ENCODE results near the gene RAD9A.
A peak's percentile ranks its signal among the peaks of the same experiment; 100 is the strongest.

Gene RAD9A

DNA sequence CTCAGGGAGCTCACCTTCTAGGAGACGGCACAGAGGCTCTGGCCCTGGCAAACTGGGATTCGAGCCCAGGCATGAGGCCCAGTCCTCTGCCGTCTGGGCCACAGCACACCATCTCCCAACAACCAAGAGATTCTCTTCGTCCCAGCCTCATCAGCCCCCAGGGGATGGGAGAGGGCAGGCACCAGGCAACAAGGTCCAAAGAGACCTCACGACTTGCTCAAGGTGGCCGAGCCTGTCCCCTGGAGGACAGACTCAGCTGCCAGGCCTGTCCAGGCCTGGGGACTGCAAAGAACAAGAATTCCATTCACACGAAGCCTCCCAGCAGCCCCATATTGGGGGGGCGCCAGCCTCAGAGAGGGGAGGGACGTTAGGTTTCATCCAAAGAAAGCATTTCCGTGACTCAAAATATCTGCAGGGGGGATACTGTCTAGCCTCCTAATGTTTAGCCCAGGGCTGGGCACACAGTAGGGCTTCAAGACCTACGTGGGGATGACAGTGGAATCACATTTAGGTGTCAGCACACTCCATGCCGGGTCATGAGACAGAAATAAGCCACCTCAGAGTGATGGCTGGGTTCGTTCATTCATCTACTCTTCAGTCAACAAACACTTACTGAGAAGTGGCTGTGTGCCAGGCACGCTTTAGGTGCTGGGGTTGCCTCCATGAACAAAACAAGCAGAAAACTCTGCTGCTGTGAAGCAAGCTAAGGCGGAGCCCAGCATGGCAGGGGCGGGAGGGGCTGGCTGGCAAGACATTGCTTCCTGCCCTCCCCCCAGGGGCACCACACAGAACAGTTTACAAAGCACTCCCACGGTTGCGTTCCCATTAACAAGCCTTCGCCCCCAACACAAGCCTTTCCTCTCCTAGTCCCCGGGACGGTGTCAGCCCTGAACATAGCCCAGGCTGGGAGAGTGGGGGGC, 24.9 kb downstream of the RAD9A start:
- Histone ChIP-seq H3K27me3 (ENCODE audit: insufficient read depth, low read length) (peaks cover 31% of the 10 kb centered on the region), H3K36me3 (ENCODE audit: insufficient read depth, low read length) (no peaks in the 10 kb centered on the region), H3K4me3 (ENCODE audit: low read length) (no peak overlapping the region), H3K4me1 (ENCODE audit: insufficient read depth, low read length) (0 out of 2 replicates have a peak, but pooled peaks cover 7% of the 10 kb centered on the region), H3K9ac (ENCODE audit: low read depth, low read length) (no peak overlapping the region), H3K9me3 (ENCODE audit: insufficient read depth, low read depth, low read length) (no peaks in the 10 kb centered on the region), H3K27ac (ENCODE audit: low read depth, low read length) (no peak overlapping the region)
- WGBS: 80% methylated on average over 21 of the region's 21 CpGs

DNA sequence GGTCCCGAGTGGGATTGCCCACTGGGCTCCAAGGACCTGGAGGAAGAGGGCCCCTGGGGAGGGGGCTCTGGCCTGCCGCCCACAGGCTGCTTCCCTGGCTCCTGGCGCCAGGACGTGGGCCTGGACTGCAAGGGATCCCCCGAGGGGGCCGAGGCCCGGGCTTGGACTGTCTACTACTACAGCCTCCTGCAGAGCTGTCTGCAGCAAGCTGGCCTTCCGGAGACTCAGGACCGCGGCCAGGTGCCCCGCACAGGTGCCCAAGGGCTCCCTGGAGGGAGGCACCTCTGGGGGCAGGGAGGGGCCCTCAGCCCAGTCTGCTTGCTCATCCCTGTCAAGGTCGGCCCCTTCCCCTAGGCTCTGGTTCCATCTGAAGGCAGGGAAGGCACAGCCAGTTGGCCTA, 25.6 kb downstream of the RAD9A start:
- 85% methylated on average over 12 of the region's 12 CpGs for whole genome bisulfite sequencing
- Histone ChIP-seq H3K36me3 (ENCODE audit: insufficient read depth, low read length) (no peaks in the 10 kb centered on the region), H3K9me3 (ENCODE audit: insufficient read depth, low read depth, low read length) (no peaks in the 10 kb centered on the region), H3K27me3 (ENCODE audit: insufficient read depth, low read length) (peaks cover 29% of the 10 kb centered on the region), H3K27ac (ENCODE audit: low read depth, low read length) (no peak overlapping the region), H3K9ac (ENCODE audit: low read depth, low read length) (no peak overlapping the region), H3K4me3 (ENCODE audit: low read length) (no peak overlapping the region), H3K4me1 (ENCODE audit: insufficient read depth, low read length) (0 out of 2 replicates have a peak, but pooled peaks cover 7% of the 10 kb centered on the region)

DNA sequence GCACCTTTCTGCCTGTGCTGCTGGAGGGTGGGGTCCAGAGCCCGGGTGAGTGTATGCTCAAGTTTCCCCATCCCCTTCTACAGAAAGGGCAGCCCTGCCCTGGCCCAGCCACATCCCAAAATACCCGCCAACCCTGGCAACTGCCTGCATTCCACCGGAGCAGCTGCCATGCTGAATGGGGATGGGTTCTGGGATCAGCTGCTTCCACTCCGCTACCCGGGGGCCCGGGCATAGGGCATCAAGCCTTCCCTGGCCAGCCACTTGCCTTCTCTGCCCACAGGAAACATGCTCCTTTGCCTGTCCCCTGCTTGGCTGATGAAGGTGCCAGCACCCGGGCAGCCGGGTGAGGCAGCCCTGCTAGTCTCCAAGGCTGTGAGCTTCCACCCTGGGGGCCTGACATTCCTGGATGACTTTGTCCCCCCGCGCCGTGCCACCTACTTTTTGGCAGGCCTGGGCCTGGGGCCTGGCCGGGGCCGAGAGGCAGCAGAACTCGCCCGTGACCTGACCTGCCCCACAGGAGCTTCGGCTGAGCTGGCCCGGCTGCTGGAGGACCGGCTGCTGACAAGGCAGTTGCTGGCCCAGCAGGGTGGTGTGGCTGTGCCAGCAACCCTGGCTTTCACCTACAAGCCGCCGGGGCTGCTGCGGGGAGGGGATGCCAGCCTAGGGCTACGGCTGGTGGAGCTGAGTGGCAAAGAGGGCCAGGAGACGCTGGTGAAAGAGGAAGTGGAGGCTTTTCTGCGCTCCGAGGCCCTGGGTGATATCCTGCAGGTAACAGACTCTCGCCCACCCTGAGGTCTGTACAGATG, 26.9 kb downstream of the RAD9A start:
- Histone ChIP-seq H3K9ac (ENCODE audit: low read depth, low read length) (no peak overlapping the region), H3K27ac (ENCODE audit: low read depth, low read length) (no peak overlapping the region), H3K9me3 (ENCODE audit: insufficient read depth, low read depth, low read length) (no peaks in the 10 kb centered on the region)

DNA sequence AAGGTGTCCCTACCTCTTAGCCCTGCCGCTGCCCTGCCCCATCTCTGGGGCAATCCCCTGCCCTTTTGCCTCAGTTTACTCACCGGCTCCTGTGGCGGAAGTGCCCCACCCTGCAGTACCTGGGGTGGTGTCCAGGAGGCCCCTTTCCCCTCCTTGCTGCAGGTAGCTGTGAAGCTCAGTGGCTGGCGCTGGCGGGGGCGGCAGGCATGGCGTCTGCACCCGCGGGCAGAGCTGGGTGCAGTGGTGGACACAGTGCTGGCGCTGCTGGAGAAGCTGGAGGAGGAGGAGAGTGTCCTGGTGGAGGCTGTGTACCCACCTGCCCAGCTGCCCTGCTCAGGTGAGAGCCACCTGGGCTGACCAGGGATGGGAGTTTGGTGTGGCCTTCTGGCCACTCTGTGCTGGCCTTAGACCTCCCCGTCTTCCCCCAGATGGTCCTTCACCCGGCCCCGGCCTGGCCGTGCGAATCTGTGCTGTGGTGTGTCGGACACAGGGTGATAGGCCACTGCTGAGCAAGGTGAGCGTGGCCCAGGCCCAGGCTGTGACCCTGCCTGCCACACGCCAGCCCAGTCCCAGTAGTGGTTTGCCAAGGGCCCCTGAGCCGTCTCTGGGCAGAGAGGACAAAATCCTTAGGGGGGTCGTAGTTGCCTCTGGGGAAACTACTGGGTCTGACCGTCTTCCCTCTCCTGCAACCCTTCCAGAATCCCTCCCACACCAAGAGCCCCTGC, 27.7 kb downstream of the RAD9A start:
- Histone ChIP-seq H3K9ac (ENCODE audit: low read depth, low read length) (no peak overlapping the region), H3K27ac (ENCODE audit: low read depth, low read length) (no peak overlapping the region), H3K36me3 (ENCODE audit: insufficient read depth, low read length) (no peaks in the 10 kb centered on the region), H3K4me1 (ENCODE audit: insufficient read depth, low read length) (0 out of 2 replicates have a peak, but pooled peaks cover 7% of the 10 kb centered on the region), H3K9me3 (ENCODE audit: insufficient read depth, low read depth, low read length) (no peaks in the 10 kb centered on the region), H3K4me3 (ENCODE audit: low read length) (no peak overlapping the region), H3K27me3 (ENCODE audit: insufficient read depth, low read length) (peaks cover 21% of the 10 kb centered on the region)
- WGBS: 96% methylated on average over 21 of the region's 21 CpGs

More for the DNA sequence above, 26.9 kb downstream of the RAD9A start:
- WGBS: 92% methylated on average over 26 of the region's 26 CpGs
- Histone ChIP-seq H3K36me3 (ENCODE audit: insufficient read depth, low read length) (no peaks in the 10 kb centered on the region), H3K4me3 (ENCODE audit: low read length) (no peak overlapping the region), H3K4me1 (ENCODE audit: insufficient read depth, low read length) (0 out of 2 replicates have a peak, but pooled peaks cover 7% of the 10 kb centered on the region), H3K27me3 (ENCODE audit: insufficient read depth, low read length) (peaks cover 24% of the 10 kb centered on the region)

DNA sequence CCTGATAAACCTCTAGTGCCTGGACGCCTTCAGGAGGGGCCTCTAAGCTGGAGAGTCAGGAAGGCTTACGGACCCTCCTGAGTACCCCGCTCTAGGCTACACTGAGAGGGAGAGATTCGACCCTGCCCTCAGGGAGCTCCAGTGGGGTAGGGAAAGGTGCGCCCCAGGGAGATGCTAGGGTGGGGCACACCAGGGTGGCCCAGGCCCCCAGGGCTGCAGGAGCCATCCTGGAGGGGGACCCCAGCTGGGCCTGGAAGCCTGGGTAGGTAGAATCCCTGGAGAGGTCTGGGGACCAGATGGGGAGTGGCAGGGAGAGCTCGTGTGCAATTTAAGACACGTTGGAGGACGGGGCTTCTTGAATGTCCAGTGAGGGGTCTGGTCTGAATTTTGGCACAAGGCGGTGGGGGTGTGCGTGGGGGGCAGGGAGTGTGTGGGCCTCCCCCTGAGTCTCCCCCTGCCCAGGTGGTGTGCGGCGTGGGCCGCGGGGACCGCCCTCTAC, 28.4 kb downstream of the RAD9A start:
- Histone ChIP-seq H3K27ac (ENCODE audit: low read depth, low read length) (no peak overlapping the region), H3K4me3 (ENCODE audit: low read length) (peak overlapping the region; percentile 72), H3K27me3 (ENCODE audit: insufficient read depth, low read length) (peaks cover 14% of the 10 kb centered on the region), H3K9me3 (ENCODE audit: insufficient read depth, low read depth, low read length) (no peaks in the 10 kb centered on the region), H3K9ac (ENCODE audit: low read depth, low read length) (peak overlapping the region; percentile 82), H3K4me1 (ENCODE audit: insufficient read depth, low read length) (0 out of 2 replicates have a peak, but pooled peaks cover 7% of the 10 kb centered on the region), H3K36me3 (ENCODE audit: insufficient read depth, low read length) (no peaks in the 10 kb centered on the region)
- 43% methylated on average over 15 of the region's 15 CpGs for WGBS

DNA sequence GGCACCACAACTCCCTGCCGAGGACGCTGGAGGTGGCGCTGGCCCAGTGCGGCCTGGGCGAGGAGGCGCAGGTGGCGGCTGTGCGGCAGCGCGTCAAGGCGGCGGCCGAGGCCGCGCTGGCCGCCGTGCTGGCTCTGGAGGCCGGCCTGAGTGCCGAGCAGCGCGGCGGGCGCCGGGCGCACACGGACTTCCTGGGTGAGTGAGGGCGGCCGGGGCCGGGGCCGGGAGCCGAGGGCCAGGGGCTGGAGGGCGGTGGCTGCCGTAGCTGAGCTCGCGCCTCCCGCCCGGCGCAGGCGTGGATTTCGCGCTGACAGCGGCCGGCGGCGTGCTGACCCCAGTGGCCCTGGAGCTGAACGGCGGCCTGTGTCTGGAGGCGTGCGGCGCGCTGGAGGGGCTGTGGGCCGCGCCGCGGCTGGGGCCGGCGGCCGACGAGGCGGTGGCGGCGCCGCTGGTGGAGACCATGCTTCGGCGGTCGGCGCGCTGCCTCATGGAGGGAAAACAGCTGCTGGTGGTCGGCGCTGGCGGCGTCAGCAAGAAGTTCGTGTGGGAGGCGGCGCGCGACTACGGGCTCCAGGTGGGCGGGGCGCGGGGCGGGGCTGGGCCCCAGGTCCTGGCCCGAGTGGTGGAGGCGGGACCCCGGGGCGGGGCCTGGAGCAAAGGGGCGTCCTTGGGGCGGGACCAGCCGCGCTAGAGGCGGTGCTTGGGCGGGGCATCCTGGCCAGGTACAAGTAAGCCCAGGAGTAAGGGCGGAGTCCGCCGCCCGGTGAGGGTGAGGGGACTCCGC, 29.1 kb downstream of the RAD9A start:
- H3K27ac ChIP-seq (ENCODE audit: low read depth, low read length): peak overlapping the region; percentile 55; the same call in 1 of the 2 replicates
- H3K9ac ChIP-seq (ENCODE audit: low read depth, low read length): peak overlapping the region; percentile 82
- H3K4me3 ChIP-seq (ENCODE audit: low read length): peak overlapping the region; percentile 72
- H3K9me3 ChIP-seq (ENCODE audit: insufficient read depth, low read depth, low read length): no peaks in the 10 kb centered on the region
- WGBS: 1% methylated on average over 97 of the region's 97 CpGs
- H3K27me3 ChIP-seq (ENCODE audit: insufficient read depth, low read length): peaks cover 13% of the 10 kb centered on the region
- no peaks in the 10 kb centered on the region for H3K36me3 ChIP-seq (ENCODE audit: insufficient read depth, low read length)
- H3K4me1 ChIP-seq (ENCODE audit: insufficient read depth, low read length): 0 out of 2 replicates have a peak, but pooled peaks cover 7% of the 10 kb centered on the region

DNA sequence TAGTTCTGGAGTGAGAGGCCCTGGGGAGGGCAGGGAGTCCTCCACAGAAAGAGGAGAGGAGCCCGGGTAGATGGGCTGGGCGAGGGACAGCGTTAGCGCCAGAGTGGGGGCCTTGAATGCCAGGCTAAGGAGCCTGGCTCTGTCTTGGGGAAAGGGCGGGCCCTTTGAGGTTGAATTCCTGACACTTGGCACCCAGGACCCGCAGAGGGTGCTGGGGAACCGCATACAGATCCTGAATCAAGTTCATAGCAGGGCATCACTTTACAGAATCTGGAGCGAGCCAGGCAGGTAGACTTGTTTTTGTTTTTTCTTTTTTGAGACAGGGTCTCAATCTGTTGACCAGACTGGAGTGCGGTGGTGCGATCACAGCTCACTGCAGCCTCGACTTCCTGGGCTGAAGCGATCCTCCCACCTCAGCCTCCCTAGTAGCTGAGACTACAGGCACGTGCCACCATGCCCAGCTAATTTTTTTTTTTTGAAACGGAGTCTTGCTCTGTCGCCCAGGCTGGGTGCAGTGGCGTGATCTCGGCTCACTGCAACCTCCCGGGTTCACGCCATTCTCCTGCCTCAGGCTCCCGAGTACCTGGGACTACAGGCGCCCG, 29.7 kb downstream of the RAD9A start:
- no peaks in the 10 kb centered on the region for H3K36me3 ChIP-seq (ENCODE audit: insufficient read depth, low read length)
- peaks cover 13% of the 10 kb centered on the region for H3K27me3 ChIP-seq (ENCODE audit: insufficient read depth, low read length)
- 79% methylated on average over 22 of the region's 22 CpGs for WGBS
- 0 out of 2 replicates have a peak, but pooled peaks cover 7% of the 10 kb centered on the region for H3K4me1 ChIP-seq (ENCODE audit: insufficient read depth, low read length)
- no peaks in the 10 kb centered on the region for H3K9me3 ChIP-seq (ENCODE audit: insufficient read depth, low read depth, low read length)
- no peak overlapping the region for H3K9ac ChIP-seq (ENCODE audit: low read depth, low read length)
- no peak overlapping the region for H3K27ac ChIP-seq (ENCODE audit: low read depth, low read length)
- peak overlapping the region; percentile 29 for H3K4me3 ChIP-seq (ENCODE audit: low read length)

DNA sequence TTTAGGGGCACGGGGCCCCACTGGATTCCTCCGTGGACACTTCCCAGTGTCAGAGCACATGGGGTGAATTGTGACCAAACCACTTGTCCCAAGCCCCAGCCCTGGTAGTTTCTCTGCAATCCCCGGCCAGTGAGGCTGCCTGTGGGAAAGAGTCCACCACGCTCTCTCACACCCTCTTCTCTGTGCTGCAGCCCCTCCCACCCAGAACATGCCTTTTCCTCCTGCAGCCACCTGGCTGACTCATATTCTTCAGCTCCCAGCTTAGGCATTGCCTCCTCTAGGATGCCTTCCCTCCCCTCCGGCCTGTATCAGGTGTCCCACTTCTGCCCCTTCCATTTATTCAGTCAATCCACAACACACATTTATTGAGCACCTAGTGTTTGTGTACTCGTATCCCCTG, 31.1 kb downstream of the RAD9A start:
- no peaks in the 10 kb centered on the region for H3K36me3 ChIP-seq (ENCODE audit: insufficient read depth, low read length)
- 0 out of 2 replicates have a peak, but pooled peaks cover 3% of the 10 kb centered on the region for H3K4me1 ChIP-seq (ENCODE audit: insufficient read depth, low read length)
- no peak overlapping the region for H3K9ac ChIP-seq (ENCODE audit: low read depth, low read length)
- H3K27me3 ChIP-seq (ENCODE audit: insufficient read depth, low read length): peaks cover 13% of the 10 kb centered on the region
- H3K4me3 ChIP-seq (ENCODE audit: low read length): no peak overlapping the region
- H3K27ac ChIP-seq (ENCODE audit: low read depth, low read length): no peak overlapping the region
- WGBS: 71% methylated on average over 6 of the region's 6 CpGs
- no peaks in the 10 kb centered on the region for H3K9me3 ChIP-seq (ENCODE audit: insufficient read depth, low read depth, low read length)

DNA sequence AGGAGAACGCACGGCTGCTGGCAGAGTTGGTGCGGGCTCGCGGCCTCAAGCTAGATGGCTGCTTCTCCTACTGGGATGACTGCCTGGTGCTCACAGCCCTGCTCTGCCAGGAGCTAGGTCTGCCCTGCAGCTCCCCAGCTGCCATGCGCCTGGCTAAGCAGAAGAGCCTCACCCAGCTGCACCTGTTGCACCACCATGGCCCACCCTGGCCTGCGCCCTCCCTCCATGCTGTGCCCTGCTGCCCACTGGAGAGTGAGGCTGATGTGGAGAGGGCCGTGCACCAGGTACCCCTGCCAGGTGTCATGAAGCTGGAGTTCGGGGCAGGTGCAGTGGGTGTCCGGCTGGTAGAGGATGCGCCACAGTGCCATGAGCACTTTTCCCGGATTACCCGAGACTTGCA, 31.7 kb downstream of the RAD9A start:
- H3K9ac ChIP-seq (ENCODE audit: low read depth, low read length): no peak overlapping the region
- WGBS: 94% methylated on average over 13 of the region's 13 CpGs
- H3K4me3 ChIP-seq (ENCODE audit: low read length): no peak overlapping the region
- peaks cover 13% of the 10 kb centered on the region for H3K27me3 ChIP-seq (ENCODE audit: insufficient read depth, low read length)
- no peaks in the 10 kb centered on the region for H3K36me3 ChIP-seq (ENCODE audit: insufficient read depth, low read length)
- 0 out of 2 replicates have a peak, but pooled peaks cover 3% of the 10 kb centered on the region for H3K4me1 ChIP-seq (ENCODE audit: insufficient read depth, low read length)
- no peak overlapping the region for H3K27ac ChIP-seq (ENCODE audit: low read depth, low read length)
- H3K9me3 ChIP-seq (ENCODE audit: insufficient read depth, low read depth, low read length): no peaks in the 10 kb centered on the region

All from HUES64 (cell line).